NOMO-1 treated with dmso at 0.1 percent for 144 hours (cell line): ENCODE data around the gene OAS3.
A peak's percentile ranks its signal among the peaks of the same experiment; 100 is the strongest.
"Not testable (repeated sequence)": the region's sequence is repeated elsewhere in the genome, so short reads cannot be mapped to it uniquely, and the experiment has no call there.

ENCODE experiments used
- DNase-seq: peaks from one replicate; lab custom pipeline; 2025; ENCODE audit not compliant: unreplicated experiment; lab: John Stamatoyannopoulos, UW

Gene OAS3

DNA sequence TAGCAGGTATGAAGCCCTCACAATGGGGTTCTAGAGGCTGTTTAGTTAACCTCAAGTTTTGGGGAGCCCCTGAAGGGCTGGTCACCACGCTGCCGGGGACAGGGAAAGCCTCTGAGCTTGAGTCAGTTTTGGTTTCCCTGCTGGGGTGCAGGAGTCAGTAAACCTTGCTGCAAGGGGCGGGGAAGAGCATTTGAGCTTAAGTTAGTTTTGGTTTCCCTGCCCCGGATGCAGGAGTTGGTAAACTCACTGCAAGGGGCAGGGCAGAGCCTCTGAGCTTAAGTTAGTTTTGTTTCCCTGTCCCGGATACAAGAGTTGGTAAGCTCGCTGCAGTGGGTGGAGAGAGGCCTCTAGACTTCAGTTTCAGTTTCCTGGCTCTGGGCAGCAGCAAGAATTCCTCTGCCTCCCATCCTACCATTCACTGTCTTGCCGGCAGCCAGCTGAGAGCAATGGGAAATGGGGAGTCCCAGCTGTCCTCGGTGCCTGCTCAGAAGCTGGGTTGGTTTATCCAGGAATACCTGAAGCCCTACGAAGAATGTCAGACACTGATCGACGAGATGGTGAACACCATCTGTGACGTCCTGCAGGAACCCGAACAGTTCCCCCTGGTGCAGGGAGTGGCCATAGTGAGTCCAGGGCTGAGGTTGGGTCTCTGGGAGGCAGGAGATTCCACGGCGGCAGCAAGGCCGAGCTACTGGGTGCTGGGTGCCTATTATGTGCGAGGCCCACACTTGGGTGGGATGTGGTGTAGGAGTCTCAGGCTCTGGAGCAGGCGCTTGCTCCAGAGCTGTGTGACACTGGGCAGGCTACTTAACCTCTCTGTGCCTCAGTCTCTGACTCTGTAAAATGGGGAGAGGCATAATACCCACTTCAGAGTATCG, 40.1 kb downstream of the OAS3 start, which contains the start of gene OAS2:
Gene OAS2, plus strand, starts transcription at position 357 of the 878 bp plus-strand sequence. Its CDS starts 90 bp downstream, at position 447.
- DNase-seq, result peak; percentile 83

DNA sequence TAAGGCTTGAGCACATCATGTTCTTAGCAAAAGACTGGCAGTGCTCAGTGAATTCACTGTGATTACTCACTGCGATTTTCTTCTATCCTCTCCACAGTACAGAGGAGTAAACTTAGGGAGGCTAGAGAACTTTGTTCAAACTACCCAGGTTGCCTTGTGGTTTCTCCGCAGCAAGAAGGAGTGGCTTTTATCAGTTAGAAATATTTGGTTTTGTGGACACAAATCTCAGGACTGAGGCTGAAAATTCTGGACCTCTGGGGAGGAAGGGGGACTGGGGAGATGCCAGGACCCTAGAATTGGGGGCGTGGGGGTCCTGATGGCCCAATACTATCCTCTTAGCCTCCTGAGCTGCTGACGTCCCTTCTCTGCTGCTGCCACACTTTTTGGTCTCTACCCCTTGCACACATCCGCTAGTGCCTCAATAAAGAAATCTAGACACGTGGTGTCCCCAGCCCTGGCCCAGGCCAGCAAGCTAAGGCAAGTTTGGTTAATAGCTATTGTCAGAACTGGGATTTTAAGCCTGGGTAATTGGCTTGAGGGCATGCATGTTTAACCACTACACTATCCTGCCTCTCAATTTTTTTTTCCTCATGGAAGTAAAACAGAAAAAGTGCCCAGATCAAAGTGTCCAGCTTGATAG, 40.9 kb downstream of the OAS3 start:
- no peak for DNase-seq

DNA sequence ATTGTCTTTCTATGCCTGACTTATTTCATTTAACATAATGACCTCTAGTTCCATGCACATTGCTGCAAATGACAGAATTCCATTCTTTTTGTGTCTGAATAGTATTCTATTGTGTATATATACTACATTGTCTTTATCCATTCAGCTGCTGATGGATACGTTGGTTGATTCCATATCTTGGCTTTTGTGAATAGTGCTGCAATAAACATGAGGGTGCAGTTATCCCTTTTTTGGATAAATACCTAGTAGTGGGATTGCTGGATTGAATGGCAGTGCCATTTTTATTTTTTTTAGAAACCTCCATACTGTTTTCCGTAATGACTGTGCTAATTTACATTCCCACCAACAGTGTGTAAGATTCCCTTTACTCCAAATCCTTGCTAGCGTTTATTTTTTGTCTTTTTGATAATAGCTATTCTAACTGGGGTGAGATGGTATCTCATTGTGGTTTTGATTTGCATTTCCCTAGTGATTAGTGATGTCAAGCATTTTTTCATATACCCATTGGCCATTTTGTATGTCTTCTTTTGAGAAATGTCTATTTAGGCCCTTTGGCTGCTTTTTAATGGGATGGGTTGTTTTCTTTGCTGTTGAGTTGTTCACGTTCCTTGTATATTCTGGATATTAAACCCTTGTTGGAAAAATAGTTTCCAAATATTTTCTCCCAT, 42.4 kb downstream of the OAS3 start:
- no peak for DNase-seq

DNA sequence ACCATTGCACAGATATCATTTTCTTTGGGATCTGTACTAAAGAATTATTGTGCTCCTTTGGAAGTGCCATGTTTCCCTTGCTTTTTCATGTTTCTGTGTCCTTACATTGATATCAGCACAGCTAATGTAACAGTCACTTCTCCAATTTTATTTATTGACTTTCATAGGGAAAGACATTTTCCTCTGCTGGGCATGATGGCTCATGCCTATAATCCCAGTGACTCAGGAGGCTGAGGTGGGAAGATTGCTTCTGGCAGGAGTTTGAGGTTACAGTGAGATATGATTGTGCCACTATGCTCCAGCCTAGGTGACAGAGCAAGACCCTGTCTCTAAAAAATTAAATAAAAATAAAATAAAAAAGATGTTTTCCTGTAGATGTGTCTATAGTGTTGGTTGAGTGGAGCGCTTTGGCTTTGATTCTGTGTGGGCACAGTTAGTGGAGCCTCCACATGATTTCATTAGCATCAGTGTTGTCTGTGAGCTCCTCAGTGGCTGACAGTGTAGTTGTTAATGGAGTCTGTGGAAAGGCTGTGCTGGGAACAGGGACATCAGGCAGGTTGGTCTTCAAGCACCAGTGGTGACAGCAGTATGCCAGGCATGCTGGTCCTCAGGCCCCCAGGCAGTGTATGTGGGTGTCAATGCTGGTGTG, 47.5 kb downstream of the OAS3 start:
- DNase-seq, result no peak

DNA sequence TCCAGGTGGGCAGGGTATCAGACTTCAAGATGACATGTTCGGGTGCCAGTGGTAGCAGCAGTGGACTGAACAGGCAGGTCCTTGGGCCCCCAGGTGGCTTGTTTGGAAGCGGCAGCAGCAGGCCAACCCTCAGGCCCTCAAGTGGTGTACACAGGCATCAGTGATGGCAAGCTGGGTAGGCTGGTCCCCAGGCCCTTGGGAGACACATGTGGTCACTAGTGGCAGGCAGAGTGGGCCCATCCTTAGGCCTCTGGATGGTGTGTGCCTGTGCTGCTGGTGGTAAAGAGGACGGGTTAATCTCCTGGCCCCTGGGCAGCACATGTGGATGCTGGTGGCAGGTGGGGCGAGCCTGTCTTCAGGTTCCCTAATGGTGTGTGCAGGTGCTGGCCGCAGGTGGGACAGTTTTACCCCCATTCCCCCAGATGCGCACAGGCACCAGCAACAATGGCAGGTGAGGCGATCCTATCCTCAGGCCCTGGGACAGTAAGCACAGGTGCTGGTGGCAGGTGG, 48.1 kb downstream of the OAS3 start:
- DNase-seq, result no peak

DNA sequence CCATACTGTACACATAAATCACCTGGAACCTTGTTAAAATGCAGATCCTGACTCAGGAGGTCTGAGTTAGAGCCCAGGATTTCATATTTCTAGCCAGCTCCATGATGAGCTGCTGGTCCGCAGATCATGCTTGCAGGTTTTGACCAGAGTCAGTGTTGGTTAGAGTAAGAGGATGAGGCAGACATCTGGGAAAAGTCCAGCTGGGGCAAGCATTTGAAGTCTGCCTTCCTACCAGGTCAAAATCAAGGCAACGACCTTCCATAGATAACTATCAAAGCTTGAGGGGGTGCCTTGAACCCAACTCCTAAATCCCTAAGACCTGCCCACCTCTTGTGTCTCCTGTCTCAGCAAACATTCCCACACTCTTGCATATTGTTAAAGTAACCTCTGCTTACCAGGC, 49.3 kb downstream of the OAS3 start:
- DNase-seq, result no peak

DNA sequence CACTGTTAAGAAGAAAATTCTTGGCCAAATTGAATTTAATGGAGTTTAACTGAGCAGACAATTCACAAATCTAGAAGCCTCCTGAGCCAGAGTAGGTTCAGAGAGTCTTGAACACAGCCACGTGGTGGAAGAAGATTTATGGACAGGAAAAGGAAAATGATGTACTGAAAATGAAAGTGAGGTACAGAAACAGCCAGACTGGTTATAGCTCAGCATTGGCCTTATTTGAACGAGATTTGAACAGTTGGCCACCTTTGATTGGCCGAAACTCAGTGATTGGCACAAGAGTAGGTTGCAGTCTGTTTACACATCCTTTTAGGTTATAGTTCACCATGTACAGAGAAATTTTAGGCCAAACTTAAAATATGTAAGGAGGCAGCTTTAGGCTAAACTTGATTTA, 50.0 kb downstream of the OAS3 start:
- no peak for DNase-seq

DNA sequence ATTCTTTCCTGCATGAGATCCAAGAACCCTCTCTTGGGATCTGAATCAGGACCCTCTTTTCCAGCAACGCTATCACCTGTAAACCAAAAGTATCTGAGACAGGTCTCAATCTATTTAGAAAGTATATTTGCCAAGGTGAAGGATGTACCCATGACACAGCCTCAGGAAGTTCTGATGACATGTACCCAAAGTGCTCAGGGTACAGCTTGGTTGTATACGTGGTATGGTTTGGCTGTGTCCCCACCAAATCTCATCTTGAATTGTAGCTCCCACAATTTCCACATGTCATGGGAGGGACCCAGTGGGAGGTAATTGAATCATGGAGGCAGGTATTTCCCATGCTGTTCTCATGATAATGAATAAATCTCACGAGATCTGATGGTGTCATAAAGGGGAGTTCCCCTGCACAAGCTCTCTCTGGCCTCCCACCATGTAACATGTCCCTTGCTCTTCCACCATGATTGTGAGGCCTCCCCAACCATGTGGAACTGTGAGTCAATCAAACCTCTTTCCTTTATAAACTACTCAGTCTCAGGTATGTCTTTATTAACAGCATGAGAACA, 50.6 kb downstream of the OAS3 start:
- not testable (repeated sequence) for DNase-seq

DNA sequence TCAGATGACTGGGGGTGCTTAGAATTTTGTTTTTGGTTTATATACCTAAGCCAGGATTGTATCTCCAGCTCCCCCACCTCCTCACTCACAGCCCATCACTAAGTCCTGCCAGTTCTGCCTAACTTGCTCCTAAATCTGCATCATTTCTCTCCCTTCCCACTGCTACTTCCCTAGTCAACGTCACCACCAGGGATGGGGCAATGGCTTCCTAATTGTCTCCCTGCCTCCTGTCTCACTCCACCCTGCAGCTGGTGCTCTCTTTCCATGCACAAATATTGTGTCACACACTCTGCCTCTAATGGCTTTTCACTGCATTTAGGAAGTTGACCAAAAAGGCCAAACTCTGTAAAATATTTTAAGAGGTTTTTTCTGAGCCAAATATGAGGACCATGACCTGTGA, 51.5 kb downstream of the OAS3 start:
- no peak for DNase-seq

DNA sequence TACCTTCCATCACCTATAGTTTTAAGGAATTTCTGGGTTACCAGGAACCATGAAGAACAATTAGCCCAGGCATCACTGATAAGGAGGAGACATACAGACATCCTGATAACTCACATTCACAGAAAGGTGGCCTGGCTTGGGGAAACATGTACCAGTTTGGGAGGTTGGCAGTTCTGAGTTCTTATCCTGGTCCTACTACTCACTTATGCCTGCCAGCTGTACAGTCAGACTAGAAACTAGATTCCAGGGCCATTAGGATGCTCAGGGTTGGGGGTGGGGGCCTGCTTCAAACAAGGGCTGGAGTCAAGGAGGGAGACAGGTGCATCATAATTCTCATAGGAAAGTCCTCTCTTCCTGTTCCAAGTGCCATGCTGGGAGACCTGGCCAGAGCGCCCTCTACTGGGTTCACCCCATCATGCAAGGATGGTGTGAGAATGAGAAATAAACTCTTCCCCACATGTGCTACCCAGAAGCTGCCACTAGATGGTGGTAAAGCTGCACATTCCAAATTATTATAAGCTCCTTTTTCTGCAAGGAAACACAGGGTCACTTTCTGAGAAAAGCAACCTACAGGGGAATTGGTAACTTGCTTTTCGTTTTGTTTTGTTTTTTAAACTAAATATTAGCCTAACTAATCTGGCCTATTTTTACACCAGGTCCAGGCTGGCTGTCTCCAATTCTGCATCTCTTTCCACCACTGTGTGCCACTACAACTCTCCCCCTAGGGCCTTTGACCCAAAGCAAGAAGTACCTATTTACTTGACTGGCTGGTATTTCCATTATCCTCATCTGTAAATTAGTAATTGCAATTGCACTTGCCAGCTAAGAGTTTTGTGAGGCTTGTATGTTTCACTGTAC, 54.5 kb downstream of the OAS3 start:
- peak; percentile 7 for DNase-seq

DNA sequence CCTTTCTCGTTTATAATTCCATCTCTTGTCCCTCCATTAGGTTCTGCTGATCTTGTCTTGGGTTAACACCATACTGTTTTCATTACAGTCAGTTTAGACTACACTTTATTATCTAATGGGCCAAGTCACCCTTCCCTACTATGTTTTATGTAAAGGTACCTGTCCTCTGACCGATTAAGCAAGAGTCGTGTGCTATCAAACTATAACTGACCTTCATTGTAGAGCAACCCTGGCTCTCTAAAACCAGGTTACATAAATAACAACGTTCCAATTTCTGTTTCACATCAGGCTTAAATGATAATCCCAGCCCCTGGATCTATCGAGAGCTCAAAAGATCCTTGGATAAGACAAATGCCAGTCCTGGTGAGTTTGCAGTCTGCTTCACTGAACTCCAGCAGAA, 56.7 kb downstream of the OAS3 start:
- DNase-seq, result no peak

DNA sequence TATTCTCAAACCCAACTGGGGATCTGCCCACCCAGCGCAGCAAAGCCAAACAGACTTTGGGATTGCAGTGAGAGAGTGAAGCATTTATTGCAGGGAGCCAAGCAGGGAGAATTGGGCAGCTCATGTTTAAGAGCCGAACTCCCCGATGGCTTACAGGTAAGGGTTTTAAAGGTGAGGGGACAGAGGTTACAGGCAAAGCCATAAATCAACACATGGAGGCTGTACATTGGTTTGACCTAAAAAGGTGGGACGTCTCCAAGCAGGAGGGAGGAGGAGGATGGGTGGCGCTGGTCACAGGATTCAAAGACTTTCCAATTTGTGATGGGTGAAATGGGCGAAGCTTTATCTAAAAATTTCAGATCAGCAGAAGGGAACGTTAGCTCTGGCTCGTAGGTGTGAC, 58.2 kb downstream of the OAS3 start:
- DNase-seq, result no peak

DNA sequence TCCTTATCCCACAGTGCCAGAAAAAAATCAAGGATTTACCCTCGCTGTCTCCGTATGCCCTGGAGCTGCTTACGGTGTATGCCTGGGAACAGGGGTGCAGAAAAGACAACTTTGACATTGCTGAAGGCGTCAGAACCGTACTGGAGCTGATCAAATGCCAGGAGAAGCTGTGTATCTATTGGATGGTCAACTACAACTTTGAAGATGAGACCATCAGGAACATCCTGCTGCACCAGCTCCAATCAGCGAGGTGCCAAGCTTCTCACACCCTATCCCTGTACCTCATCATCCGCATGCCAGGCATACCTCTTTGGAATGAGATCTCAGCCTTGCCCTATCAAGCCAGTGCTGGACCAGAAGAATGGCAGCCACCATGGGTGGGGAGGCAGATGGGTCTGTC, 59.2 kb downstream of the OAS3 start:
- no peak for DNase-seq

DNA sequence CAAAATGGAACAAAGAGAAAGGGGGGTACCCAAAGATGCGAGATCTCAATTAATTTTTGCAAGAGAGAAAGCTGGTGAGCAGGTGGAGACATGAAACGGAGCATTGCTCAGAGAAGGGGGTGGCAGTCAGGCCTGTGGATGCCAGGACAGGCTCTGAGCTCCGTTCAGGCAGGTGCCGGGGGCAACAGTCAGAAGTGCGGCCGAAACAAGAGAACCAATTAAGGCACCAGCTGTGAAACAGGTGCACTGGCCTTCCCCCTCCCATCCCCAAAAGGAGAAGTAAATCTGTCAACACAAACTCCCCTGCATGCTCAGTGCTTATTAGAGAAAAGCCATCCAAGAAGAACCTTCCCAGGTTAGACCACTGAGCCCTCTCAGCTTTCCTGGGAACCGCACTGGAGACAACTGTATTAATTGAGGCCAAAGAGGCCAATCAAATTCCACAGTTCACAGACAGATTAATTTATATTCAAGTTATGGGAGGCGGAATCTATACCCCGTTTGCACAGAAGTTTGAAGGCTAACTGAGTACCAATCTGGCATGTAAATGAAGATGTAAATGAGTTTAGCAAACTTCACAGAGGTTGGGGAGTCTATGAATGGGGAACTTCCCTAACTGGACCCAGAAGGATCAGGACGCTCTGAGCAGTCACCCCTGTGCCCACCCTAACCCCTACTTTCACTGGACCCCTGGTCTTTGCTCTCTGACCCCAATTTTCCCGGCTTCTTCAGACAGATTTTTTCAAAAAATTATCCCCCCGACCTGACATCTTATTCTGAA, 60.9 kb downstream of the OAS3 start:
- no peak for DNase-seq

DNA sequence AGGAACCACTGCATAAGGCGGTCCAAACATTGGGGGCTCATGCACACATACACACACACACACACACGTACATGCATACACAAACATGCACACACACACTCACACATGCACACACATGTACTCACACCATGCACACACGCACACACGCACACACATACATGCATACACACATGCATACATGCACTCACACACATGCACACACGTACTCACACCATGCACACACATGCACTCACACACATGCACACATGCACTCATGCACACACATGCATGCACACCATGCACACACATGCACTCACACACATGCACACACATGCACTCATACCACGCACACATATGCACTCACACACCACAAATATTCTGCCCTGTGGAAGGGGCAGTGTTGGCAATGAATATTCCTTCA, 62.2 kb downstream of the OAS3 start:
- no peak for DNase-seq

DNA sequence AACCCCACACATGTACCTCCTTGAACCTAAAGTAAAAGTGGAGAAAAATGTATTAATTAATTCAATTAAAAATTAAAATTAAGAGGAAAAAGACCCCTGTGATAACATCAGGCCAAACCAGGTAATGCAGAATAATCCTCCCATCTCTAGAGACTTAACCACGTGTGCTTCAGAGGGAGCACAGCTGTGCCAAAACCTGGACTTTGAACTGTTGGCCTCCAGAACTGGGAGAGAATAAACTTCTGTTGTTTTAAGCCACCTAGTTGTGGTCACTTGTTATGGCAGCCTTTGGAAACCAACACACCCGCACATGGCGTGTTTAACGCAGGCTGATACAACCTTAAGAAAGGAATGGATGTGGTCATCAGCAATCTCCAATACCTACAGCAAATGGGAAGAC, 63.9 kb downstream of the OAS3 start:
- DNase-seq, result no peak

DNA sequence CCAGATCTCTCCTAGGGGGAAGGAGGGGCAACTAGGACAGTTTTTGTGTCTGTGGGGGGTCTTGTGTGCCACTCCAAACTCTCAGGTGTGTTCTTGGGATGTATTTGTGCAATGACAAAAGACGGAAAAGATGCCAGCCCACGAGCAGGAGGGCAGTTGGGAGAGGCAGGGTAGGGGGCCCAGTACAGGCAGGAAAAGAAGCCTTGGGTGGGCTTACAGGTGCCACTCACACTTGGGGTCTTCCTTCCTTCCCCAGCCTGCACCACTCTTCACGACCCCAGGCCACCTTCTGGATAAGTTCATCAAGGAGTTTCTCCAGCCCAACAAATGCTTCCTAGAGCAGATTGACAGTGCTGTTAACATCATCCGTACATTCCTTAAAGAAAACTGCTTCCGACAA, 64.4 kb downstream of the OAS3 start:
- no peak for DNase-seq

DNA sequence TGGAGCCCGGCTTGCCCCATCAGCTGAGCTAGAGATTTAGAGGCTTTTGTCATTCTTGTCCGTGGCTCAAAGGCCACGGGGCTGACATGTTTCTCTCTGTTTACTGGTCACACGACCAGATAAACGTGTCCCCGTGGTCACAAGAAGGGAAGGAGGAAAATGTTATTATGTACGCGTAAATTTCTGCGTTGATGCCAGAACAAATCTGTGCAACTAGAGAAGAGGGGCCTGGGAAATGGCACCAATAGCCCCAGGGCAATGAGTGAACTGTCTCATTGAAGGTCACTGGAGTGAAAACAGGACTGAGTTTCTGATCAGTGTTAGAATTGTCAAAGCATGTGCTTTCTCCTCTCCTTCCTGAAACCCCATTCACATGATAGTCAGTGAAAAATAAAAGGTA, 65.4 kb downstream of the OAS3 start:
- DNase-seq, result no peak

DNA sequence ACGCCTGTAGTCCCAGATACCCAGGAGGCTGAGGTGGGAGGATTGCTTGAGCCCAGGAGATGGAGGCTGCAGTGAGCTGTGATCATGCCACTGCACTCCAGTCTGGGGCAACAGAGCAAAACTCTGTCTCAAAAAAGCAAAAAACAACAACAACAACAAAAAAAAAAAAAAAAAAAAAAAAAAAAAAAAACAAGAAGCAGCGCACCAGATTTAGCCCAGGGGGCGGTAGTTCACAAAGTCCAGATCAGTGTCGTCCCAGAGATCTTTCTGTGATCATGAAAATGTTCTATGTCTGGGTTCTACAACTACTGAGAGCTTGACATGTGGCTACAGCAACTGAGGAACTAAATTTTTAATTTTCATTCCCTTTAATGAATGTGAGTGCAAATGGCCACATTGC, 67.5 kb downstream of the OAS3 start:
- DNase-seq, result no peak
